ENCODE measurements around the gene TXNRD1.

Gene TXNRD1

DNA sequence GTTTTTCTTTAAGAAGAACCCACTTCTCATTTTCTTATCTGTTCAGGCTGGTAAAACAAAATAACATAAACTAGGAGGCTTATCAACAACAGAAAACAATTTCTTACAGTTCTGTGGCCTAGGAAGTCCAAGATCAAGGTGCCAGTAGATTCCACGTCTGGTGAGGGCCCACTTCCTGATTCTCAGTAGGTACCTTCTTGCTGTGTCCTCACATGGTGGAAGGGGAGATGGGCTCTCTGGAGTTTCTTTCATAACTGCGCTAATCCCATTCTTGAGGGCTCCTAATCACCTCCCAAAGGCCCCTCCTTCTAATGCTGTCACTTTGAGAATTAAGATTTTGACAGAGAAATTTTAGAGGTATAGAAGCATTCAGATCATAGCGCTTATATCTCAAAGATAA is 33.4 kb downstream of the TXNRD1 start:
- Histone ChIP-seq H3K9me3 (ENCODE audit: severe bottlenecking) (no peaks in the 10 kb centered on the region), H3K4me3 (ENCODE audit: severe bottlenecking) (no peak overlapping the region), H3K27ac (ENCODE audit: poor library complexity, severe bottlenecking) (no peak overlapping the region), H3K4me1 (ENCODE audit: insufficient read depth, poor library complexity, severe bottlenecking) (no peaks in the 10 kb centered on the region), H3K27me3 (ENCODE audit: insufficient read depth, poor library complexity, severe bottlenecking) (no peaks in the 10 kb centered on the region), H3K36me3 (ENCODE audit: low read depth) (no peaks in the 10 kb centered on the region)
- TF ChIP-seq, protein P1, sequence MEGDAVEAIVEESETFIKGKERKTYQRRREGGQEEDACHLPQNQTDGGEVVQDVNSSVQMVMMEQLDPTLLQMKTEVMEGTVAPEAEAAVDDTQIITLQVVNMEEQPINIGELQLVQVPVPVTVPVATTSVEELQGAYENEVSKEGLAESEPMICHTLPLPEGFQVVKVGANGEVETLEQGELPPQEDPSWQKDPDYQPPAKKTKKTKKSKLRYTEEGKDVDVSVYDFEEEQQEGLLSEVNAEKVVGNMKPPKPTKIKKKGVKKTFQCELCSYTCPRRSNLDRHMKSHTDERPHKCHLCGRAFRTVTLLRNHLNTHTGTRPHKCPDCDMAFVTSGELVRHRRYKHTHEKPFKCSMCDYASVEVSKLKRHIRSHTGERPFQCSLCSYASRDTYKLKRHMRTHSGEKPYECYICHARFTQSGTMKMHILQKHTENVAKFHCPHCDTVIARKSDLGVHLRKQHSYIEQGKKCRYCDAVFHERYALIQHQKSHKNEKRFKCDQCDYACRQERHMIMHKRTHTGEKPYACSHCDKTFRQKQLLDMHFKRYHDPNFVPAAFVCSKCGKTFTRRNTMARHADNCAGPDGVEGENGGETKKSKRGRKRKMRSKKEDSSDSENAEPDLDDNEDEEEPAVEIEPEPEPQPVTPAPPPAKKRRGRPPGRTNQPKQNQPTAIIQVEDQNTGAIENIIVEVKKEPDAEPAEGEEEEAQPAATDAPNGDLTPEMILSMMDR (IDR thresholded peaks at IDR 0.05; ENCODE audit: poor library complexity, severe bottlenecking), result no peak
- ATAC-seq (ENCODE audit: low read depth) (no peak), DNase-seq (ENCODE audit: low spot score) (no peak)

DNA sequence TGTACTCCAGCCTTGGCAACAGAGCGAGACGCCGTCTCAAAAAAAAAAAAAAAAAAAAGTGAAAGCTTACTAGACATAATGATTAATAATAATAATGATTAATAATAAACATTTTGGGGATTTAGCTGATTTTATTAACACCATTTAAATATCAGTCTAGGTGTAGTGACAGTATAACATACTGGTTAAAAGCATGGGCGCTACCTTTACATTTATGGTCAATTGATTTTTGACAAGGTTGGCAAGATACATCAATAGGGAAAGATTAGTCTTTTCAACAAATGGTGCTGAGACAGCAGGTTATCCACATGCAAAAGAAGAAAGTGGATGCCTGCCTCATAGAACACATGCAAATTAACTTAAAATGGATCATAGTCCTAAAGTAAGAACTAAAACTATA is 34.3 kb downstream of the TXNRD1 start:
- no peaks in the 10 kb centered on the region for H3K27me3 ChIP-seq (ENCODE audit: insufficient read depth, poor library complexity, severe bottlenecking)
- H3K4me3 ChIP-seq (ENCODE audit: severe bottlenecking), result no peak overlapping the region
- H3K9me3 ChIP-seq (ENCODE audit: severe bottlenecking), result no peaks in the 10 kb centered on the region
- no peak overlapping the region for H3K27ac ChIP-seq (ENCODE audit: poor library complexity, severe bottlenecking)
- no peaks in the 10 kb centered on the region for H3K36me3 ChIP-seq (ENCODE audit: low read depth)
- ATAC-seq (ENCODE audit: low read depth), result no peak
- DNase-seq (ENCODE audit: low spot score), result no peak
- TF ChIP-seq, protein P1 (IDR thresholded peaks at IDR 0.05; ENCODE audit: poor library complexity, severe bottlenecking), result no peak
- H3K4me1 ChIP-seq (ENCODE audit: insufficient read depth, poor library complexity, severe bottlenecking), result peaks cover 2% of the 10 kb centered on the region

DNA sequence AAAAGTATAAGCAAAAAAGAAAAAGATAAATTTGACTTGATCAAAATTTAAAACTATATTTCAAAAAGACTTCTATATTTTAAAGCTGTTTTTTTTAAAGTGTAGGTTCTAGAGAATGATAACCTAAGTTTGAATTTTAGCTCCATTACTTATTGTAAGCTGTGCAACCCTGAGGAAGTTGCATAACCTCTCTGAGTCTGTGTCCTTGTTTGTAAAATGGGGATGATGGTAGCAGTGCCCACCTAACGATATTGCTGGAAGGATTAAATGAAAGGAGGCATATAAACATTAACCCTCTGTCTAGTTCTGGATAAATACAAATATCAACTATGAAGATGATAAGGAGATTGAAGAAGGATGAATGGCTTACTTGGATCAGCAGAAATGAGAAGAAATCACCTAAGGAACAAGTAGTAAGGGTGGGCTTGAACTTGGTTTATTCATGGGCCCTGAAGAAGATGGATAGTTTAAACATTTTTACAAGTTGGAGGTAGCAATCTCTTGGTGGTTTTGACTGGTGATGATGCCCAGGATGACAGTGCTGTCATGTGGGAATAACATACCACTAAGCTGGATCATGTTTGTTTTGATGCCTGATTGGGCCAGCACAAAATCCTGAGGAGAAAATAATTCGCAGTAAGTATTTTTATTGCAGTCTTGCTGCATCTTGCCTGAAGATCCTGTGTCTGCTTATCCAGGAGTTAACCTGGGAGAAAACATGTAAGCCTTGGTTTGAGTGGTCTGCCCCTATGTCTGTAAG is 35.0 kb downstream of the TXNRD1 start:
- Histone ChIP-seq H3K36me3 (ENCODE audit: low read depth) (no peaks in the 10 kb centered on the region), H3K4me3 (ENCODE audit: severe bottlenecking) (no peak overlapping the region), H3K9me3 (ENCODE audit: severe bottlenecking) (no peaks in the 10 kb centered on the region), H3K27ac (ENCODE audit: poor library complexity, severe bottlenecking) (no peak overlapping the region), H3K4me1 (ENCODE audit: insufficient read depth, poor library complexity, severe bottlenecking) (peaks cover 7% of the 10 kb centered on the region), H3K27me3 (ENCODE audit: insufficient read depth, poor library complexity, severe bottlenecking) (no peaks in the 10 kb centered on the region)
- no peak for ATAC-seq (ENCODE audit: low read depth)
- TF ChIP-seq, protein P1 (IDR thresholded peaks at IDR 0.05; ENCODE audit: poor library complexity, severe bottlenecking), result no peak
- DNase-seq (ENCODE audit: low spot score), result no peak

DNA sequence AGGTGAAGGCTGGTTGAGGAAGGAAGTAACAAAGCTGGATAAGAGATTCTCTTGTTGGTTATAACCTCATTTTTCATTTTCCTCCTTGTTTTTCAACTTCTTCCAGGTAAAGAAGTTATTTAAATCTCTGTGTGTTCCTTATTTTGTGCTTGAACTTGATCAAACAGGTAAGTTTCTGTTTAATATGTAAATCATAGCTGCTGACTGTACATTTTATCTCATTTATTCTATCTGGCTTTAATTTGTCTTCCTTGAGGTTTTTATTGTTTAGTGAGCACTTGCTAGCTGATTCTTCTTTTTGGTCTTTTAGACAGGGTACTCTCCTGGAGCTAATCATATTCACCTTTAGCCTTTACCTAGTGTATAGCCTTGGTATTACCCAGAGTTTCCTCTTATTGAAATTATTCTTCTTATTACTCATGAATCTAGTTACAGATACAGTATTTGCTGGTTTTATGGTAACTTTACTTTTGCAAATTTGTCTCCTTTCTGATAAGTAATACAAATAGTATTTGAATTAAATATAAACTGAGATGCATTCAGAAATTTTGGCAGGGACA is 42.4 kb downstream of the TXNRD1 start:
- TF ChIP-seq, protein P1 (IDR thresholded peaks at IDR 0.05; ENCODE audit: poor library complexity, severe bottlenecking), result no peak
- H3K4me3 ChIP-seq (ENCODE audit: severe bottlenecking), result no peak overlapping the region
- no peak for DNase-seq (ENCODE audit: low spot score)
- H3K36me3 ChIP-seq (ENCODE audit: low read depth), result no peaks in the 10 kb centered on the region
- peaks cover 16% of the 10 kb centered on the region for H3K4me1 ChIP-seq (ENCODE audit: insufficient read depth, poor library complexity, severe bottlenecking)
- H3K9me3 ChIP-seq (ENCODE audit: severe bottlenecking), result no peaks in the 10 kb centered on the region
- H3K27ac ChIP-seq (ENCODE audit: poor library complexity, severe bottlenecking), result no peak overlapping the region
- H3K27me3 ChIP-seq (ENCODE audit: insufficient read depth, poor library complexity, severe bottlenecking), result no peaks in the 10 kb centered on the region
- ATAC-seq (ENCODE audit: low read depth), result no peak

DNA sequence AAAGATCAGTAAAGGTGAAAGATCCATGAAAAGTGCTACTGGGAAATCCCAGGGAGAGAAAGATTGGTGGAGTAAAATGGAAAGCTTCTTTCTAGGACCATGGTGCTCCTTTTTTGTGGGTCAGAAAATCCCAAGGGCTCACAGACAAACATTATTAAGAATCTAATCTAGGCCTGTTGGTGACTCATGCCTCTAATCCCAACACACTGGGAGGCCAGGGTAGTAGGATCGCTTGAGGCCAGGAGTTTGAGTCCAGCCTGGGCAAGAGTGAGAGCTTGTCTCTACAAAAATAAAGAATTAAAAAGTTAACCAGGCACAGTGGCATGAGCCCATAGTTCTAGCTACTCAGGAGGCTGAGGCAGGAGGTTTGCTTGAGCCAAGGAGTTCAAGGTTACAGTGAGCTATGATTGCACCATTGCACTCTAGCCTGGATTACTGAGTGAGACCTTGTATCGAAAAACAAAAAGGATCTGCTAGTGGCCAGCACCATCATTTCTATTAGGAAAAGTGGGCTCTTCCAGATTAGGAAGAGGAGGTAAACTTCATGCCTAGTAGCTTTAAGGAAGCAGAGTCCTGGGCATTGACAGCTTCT is 43.0 kb downstream of the TXNRD1 start:
- TF ChIP-seq, protein P1 (IDR thresholded peaks at IDR 0.05; ENCODE audit: poor library complexity, severe bottlenecking), result no peak
- ATAC-seq (ENCODE audit: low read depth), result no peak
- H3K4me3 ChIP-seq (ENCODE audit: severe bottlenecking), result no peak overlapping the region
- no peaks in the 10 kb centered on the region for H3K9me3 ChIP-seq (ENCODE audit: severe bottlenecking)
- DNase-seq (ENCODE audit: low spot score), result no peak
- H3K27ac ChIP-seq (ENCODE audit: poor library complexity, severe bottlenecking), result no peak overlapping the region
- no peaks in the 10 kb centered on the region for H3K27me3 ChIP-seq (ENCODE audit: insufficient read depth, poor library complexity, severe bottlenecking)
- H3K4me1 ChIP-seq (ENCODE audit: insufficient read depth, poor library complexity, severe bottlenecking), result peaks cover 22% of the 10 kb centered on the region
- H3K36me3 ChIP-seq (ENCODE audit: low read depth), result no peaks in the 10 kb centered on the region
